ENCODE results near the gene FBXW11.

Gene FBXW11

GRCh38 chr5:172015346-172015745 is 8.9 kb upstream of the FBXW11 start:
- DNase-seq (ENCODE audit: low read depth): no peak

- peak; percentile 23 for DNase-seq (ENCODE audit: low read depth)
These were observed 3.8 kb upstream of the FBXW11 start for GRCh38 chr5:172010278-172010677.

GRCh38 chr5:172009536-172010270 is 3.3 kb upstream of the FBXW11 start:
- peak; percentile 60 for DNase-seq (ENCODE audit: low read depth)

GRCh38 chr5:172008689-172009141 is 2.3 kb upstream of the FBXW11 start:
- DNase-seq (ENCODE audit: low read depth): peak; percentile 58

DNA sequence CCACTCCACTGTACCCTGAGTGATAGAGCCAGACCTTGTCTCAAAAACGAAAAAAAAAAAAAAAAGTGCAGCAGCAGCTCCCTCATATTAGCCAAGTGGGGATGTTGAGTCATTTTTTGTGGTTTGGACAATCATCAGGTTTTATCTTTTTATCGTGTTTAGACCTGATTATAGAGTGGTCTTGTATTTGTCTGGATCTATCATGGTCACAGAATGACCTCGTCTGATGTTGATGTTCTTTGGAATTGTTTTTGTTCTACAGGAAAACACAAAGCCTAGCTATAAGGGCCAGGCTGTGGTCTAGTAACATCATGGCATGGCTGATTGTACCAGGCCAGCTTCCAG is 1.6 kb upstream of the FBXW11 start:
- DNase-seq (ENCODE audit: low read depth): peak; percentile 87

GRCh38 chr5:172007175-172008110 is 1.0 kb upstream of the FBXW11 start:
- DNase-seq (ENCODE audit: low read depth): no peak

DNA sequence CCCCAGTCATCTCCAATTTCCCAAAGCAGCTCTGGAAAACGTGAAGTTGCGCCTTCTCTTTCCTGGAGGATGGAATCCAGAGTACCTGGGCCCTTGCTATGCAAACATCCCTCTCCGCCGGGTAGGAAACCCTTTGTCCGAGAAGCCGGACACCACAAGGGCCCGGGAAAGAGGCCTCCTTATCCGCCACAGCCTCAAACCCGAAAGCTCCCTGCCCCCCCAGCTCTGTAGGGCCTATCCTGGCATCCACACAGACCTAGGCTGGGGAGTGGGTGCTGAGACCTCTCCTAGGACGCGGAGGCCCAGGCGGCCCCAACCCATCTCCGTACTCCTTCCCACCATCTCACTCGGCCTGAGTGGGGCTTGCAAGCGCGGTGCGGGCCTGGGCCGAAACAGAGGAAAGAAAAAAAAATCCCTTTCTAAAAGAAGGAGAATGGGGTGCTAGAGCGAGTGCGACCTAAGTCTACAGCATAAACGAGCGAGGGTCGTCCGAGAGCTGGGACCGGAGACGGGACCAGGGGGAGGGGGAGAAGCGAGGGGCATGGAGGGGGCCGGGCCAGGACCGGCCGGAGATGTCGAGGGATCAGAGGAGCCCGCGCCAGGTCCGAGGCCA is 624 bp downstream of the FBXW11 start:
- DNase-seq (ENCODE audit: low read depth): no peak

- DNase-seq (ENCODE audit: low read depth): no peak
These were observed 1.6 kb downstream of the FBXW11 start for GRCh38 chr5:172004824-172005237.

GRCh38 chr5:172003746-172004145 is 2.7 kb downstream of the FBXW11 start:
- no peak for DNase-seq (ENCODE audit: low read depth)

- DNase-seq (ENCODE audit: low read depth): no peak
These were observed 3.5 kb downstream of the FBXW11 start for GRCh38 chr5:172002840-172003512.

DNA sequence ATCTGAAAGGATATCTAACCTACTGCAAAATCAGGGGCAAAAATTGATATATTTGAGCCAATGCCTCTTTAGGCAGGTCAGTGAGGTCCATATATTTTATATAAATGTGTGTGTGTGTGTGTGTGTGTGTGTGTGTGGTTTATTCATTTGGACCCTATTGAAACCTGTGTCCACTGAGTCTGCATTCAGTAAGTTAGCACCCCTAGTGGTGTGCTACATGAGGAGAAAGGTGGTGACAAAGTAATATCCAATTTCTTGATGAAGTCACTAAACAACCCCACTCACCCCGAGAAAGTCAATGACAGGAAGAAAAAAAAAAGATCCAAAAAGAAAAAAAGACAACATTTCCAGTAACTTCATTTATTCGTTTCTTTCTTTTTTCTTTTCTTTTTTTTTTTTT is 4.1 kb downstream of the FBXW11 start:
- DNase-seq (ENCODE audit: low read depth): peak; percentile 28

DNA sequence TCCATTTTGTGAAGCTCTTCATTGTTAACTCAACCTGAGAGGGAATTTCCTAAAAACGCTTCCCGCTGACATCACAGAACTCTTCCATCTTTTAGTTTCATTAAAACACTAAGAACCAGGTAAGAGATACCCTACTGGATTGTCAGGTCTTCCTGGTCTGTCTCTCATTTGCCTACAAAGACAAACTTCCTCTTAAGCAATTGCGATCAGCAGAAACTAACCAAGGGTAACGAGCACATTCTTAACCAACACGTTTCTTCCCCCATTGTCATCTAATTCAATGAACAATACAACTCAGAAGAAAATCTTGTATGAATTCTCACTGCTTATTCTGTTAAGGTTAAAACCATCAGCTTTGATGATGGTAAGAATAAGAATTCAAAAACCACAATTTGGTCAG is 6.6 kb downstream of the FBXW11 start:
- no peak for DNase-seq (ENCODE audit: low read depth)

DNA sequence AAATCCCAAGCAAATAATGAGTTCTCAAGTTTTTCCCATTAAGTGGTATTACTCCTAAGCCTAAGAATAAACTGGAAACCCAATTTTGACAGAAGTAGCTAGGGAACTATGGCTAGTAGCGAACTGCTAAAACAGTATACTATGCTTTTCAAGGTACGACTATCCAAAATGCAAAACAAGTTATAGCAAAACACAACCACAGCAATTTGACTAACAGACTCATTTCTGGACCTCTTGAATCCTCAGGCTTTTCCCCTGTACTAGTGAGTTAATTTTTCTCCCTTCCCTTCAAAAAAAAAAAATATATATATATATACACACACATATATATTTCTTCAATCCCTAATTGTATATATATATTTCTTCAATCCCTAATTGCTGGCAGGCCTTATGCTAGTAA is 7.3 kb downstream of the FBXW11 start:
- DNase-seq (ENCODE audit: low read depth): no peak

DNA sequence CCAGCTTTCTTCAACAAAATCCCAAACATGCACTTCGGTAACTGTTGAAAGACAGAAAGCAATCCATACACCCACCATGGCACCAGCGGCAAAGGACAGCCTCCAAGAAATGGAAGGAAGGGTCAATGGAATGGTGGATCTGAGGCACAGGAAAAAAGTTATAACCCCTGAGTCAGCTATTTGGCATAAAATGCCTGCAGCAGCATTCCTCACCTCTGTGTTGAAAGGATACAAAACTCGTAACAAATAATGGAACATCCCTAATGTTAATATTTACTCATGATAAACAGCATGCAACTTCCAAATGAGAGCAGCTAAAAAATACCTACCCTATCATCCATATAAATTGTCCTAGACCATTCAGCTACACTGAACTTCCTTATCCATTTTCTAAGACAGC is 9.4 kb downstream of the FBXW11 start:
- no peak for DNase-seq (ENCODE audit: low read depth)

- no peak for DNase-seq (ENCODE audit: low read depth)
These were observed 13.6 kb downstream of the FBXW11 start for GRCh38 chr5:171992813-171993212.

GRCh38 chr5:171992305-171992704 is 14.1 kb downstream of the FBXW11 start:
- DNase-seq (ENCODE audit: low read depth): no peak

- DNase-seq (ENCODE audit: low read depth): no peak
These were observed 15.8 kb downstream of the FBXW11 start for GRCh38 chr5:171990713-171991015.

- DNase-seq (ENCODE audit: low read depth): peak; percentile 70
These were observed 16.3 kb downstream of the FBXW11 start for GRCh38 chr5:171989946-171990712.

- DNase-seq (ENCODE audit: low read depth): peak; percentile 81
These were observed 17.2 kb downstream of the FBXW11 start for GRCh38 chr5:171989276-171989675.

GRCh38 chr5:171986772-171987171 is 19.7 kb downstream of the FBXW11 start:
- no peak for DNase-seq (ENCODE audit: low read depth)

DNA sequence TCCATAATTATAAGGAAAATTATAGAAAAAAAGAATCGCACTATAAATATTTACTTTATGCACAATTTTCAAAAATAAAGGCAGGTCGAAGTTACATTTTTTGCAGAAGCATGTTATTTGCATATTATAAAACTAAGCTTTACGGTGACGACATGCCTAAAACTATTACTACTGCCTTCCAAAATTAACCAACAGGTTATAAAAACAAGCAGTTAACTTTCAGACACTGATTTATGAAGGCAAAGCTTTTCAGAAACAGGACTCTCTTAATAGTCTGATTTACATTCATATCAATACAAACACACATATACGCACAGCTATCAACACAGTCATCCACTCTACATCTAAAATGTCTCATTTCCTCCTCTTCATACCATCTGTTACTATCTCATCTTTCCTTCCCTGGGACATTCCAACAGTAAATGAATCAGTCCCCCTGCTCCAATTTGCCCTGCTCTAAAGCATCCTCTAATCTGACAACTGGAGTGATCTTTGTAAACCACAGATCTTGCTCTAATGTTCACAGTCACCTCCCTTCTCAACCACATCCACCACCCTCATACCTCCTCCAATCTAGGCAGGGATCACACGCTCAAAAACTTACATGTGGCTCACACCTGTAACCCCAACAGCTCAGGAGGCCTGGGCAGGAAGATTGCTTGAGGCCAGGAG is 21.6 kb downstream of the FBXW11 start:
- DNase-seq (ENCODE audit: low read depth): peak; percentile 94

Measured in iris pigment epithelial cell (primary cell).